Lower leg skin (tissue), 3 donors: Measurements from ENCODE around the gene SPATA13.

Source experiments
- CTCF ChIP-seq, 3 donors: fragments of 450-650 bp; IDR thresholded peaks; one replicate each; pipeline ENCODE4 v1.5.1; 2016; ENCODE audit warnings: antibody characterized with exemption in 3 of 3, mild to moderate bottlenecking in 3 of 3, moderate library complexity in 2 of 3
- POLR2A ChIP-seq, 2 donors: fragments of 450-650 bp; IDR thresholded peaks; one replicate each; pipeline ENCODE4 v1.6.1; 2016 to 2017; ENCODE audit warnings: antibody characterized with exemption in 2 of 2, mild to moderate bottlenecking in 1 of 2, moderate library complexity in 1 of 2

GRCh38 chr13:24237356-24237755 is 76.8 kb downstream of the SPATA13 start:
- TF ChIP-seq CTCF (IDR thresholded peaks at IDR 0.05) (no peak), POLR2A (IDR thresholded peaks at IDR 0.05) (no peak)
